ENCODE data around the gene FAM50B.

GRCh38 chr6:3851839-3852238, 2.7 kb downstream of the FAM50B start:
- TF ChIP-seq, protein P1, sequence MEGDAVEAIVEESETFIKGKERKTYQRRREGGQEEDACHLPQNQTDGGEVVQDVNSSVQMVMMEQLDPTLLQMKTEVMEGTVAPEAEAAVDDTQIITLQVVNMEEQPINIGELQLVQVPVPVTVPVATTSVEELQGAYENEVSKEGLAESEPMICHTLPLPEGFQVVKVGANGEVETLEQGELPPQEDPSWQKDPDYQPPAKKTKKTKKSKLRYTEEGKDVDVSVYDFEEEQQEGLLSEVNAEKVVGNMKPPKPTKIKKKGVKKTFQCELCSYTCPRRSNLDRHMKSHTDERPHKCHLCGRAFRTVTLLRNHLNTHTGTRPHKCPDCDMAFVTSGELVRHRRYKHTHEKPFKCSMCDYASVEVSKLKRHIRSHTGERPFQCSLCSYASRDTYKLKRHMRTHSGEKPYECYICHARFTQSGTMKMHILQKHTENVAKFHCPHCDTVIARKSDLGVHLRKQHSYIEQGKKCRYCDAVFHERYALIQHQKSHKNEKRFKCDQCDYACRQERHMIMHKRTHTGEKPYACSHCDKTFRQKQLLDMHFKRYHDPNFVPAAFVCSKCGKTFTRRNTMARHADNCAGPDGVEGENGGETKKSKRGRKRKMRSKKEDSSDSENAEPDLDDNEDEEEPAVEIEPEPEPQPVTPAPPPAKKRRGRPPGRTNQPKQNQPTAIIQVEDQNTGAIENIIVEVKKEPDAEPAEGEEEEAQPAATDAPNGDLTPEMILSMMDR (conservative IDR thresholded peaks at IDR 0.05 in 1 of 2, IDR thresholded peaks at IDR 0.05 in 1 of 2; ENCODE audit: extremely low read depth in 1 of 2, insufficient read depth in 1 of 2, low read depth in 1 of 2, low read length in 2 of 2), result no peak
- TF ChIP-seq EZH2 (IDR thresholded peaks at IDR 0.05; ENCODE audit: borderline replicate concordance, low read length), result no peak

Data from mammary epithelial cell (primary cell).